OCI-LY7 (cell line): ENCODE results near the gene MTRF1L. TPM values are rescaled to one million over a fixed set of nuclear protein-coding genes. Genes with fewer than 3 reads are reported as not detected.

Experiments used
- BruUV-seq: library from RNA; stranded (reverse); fragments of 400-500 nt; replicated peaks from 2 replicates; lab custom pipeline; 2021; lab: Mats Ljungman, UMichigan
- CTCF ChIA-PET: fragments of 300-600 bp; sonication (Branson Sonifier 250); formaldehyde crosslinking; loops from one replicate; lab custom pipeline; 2022; ENCODE audit warnings: antibody characterized with exemption; ENCODE audit not compliant: unreplicated experiment; lab: Charles Lee
- POLR2A ChIA-PET: fragments of 300-600 bp; sonication (Branson Sonifier 250); formaldehyde crosslinking; loops from one replicate; lab custom pipeline; 2022; ENCODE audit warnings: antibody characterized with exemption; lab: Charles Lee
- DNase-seq: peaks from one replicate; pipeline ENCODE4 v3.0.0-alpha.2; 2015; ENCODE audit warnings: low spot score
- H2AFZ ChIP-seq: fragments of 200-600 bp; sonication (generic), shearing (Covaris generic); 2 replicates; pipeline ENCODE4 v1.6.1; 2014; ENCODE audit warnings: mild to moderate bottlenecking, antibody characterized with exemption, low read length, moderate library complexity
- H3K27ac ChIP-seq: fragments of 200-600 bp; sonication (generic); 2 replicates; pipeline ENCODE4 v1.5.1; 2014; ENCODE audit warnings: mixed run types, low read depth, mild to moderate bottlenecking, moderate library complexity, low read length, inconsistent platforms; ENCODE audit not compliant: poor library complexity, severe bottlenecking
- H3K36me3 ChIP-seq: fragments of 200-600 bp; sonication (generic); 2 replicates; pipeline ENCODE4 v1.6.1; 2014; ENCODE audit warnings: mild to moderate bottlenecking, antibody characterized with exemption, low read length, moderate library complexity, mixed read lengths; ENCODE audit not compliant: insufficient read depth
- H3K4me1 ChIP-seq: fragments of 200-600 bp; sonication (generic); 2 replicates; pipeline ENCODE4 v1.5.1; 2014; ENCODE audit warnings: mild to moderate bottlenecking, low read length; ENCODE audit not compliant: insufficient read depth, poor library complexity, severe bottlenecking
- H3K4me2 ChIP-seq: fragments of 200-600 bp; sonication (generic); 2 replicates; pipeline ENCODE4 v1.6.1; 2014; ENCODE audit warnings: mild to moderate bottlenecking, low read length
- H3K4me3 ChIP-seq: fragments of 200-600 bp; sonication (generic); 2 replicates; pipeline ENCODE4 v1.5.1; 2014; ENCODE audit warnings: mild to moderate bottlenecking, low read depth, low read length; ENCODE audit not compliant: poor library complexity, severe bottlenecking
- H3K79me2 ChIP-seq: fragments of 200-600 bp; sonication (generic); 2 replicates; pipeline ENCODE4 v1.6.1; 2016; ENCODE audit warnings: low read depth, mild to moderate bottlenecking, low read length, moderate library complexity, mixed read lengths; ENCODE audit not compliant: insufficient read depth
- H3K9me2 ChIP-seq: fragments of 200-600 bp; sonication (generic); 2 replicates; pipeline ENCODE4 v1.6.1; 2016; ENCODE audit warnings: mild to moderate bottlenecking, low read length, mixed read lengths; ENCODE audit not compliant: insufficient read depth
- H3K9me3 ChIP-seq: fragments of 200-600 bp; sonication (generic); 2 replicates; pipeline ENCODE4 v1.6.1; 2014; ENCODE audit warnings: mild to moderate bottlenecking, mixed run types, low read length, mixed read lengths
- H4K20me1 ChIP-seq: fragments of 200-600 bp; sonication (generic); 2 replicates; pipeline ENCODE4 v1.6.1; 2014; ENCODE audit warnings: mild to moderate bottlenecking, antibody characterized with exemption, low read length, moderate library complexity, mixed read lengths; ENCODE audit not compliant: insufficient read depth
- CTCF ChIP-seq: fragments of 200-600 bp; sonication (generic); conservative IDR thresholded peaks from 2 replicates; pipeline ENCODE4 v1.5.1; 2014; ENCODE audit warnings: mild to moderate bottlenecking, antibody characterized with exemption, low read length, moderate library complexity, mixed read lengths
- EZH2phosphoT487 ChIP-seq: fragments of 200-600 bp; sonication (generic); IDR thresholded peaks from 2 replicates; pipeline ENCODE4 v1.6.1; 2018; ENCODE audit warnings: low read depth, borderline replicate concordance, mild to moderate bottlenecking, mixed run types, antibody characterized with exemption, low read length, moderate library complexity, mixed read lengths
- intact Hi-C: fragments of 100-400 bp; cut with micrococcal nuclease; formaldehyde crosslinking; loops from one replicate; pipeline ENCODE4 v1.10.0; 2022; ENCODE audit not compliant: unreplicated experiment
- total RNA-seq, 2 experiments: library from RNA; depleted of rRNA in 1 of 2; stranded (reverse); fragments of >200 nt in 1 of 2; shearing (Covaris generic) in 1 of 2; gene quantifications; 2 replicates each; pipeline ENCODE4 v1.2.3, GENCODE V29; 2014 to 2022

The MTRF1L gene
- total RNA-seq, 2 experiments from 2014 or later, result 11.0 to 19.2 TPM

GRCh38 chr6:153013438-153013837 is 10.9 kb upstream of the MTRF1L start:
- Histone ChIP-seq H3K79me2 (no peaks in the 10 kb centered on the region), H3K27ac (no peak overlapping the region), H3K4me3 (no peak overlapping the region), H3K9me2 (no peaks in the 10 kb centered on the region), H3K9me3 (no peaks in the 10 kb centered on the region; the same call in 1 of the 2 replicates), H3K36me3 (no peaks in the 10 kb centered on the region), H2AFZ (no peak overlapping the region), H4K20me1 (no peaks in the 10 kb centered on the region), H3K4me2 (no peak overlapping the region), H3K4me1 (no peaks in the 10 kb centered on the region)
- no peak for DNase-seq
- TF ChIP-seq CTCF (no peak), EZH2phosphoT487 (no peak)
- ChIA-PET POLR2A (interaction anchor here (0.7 kb wide), 1 partner anchor 944 kb away, joined by 3 read pairs; no protein-coding TSS in a partner anchor), CTCF (no interaction called here)
- intact Hi-C loops, result no loop called here
- BruUV-seq, result no TSS peak

GRCh38 chr6:153012856-153013255 is 10.3 kb upstream of the MTRF1L start:
- intact Hi-C loops, result no loop called here
- H3K4me3 ChIP-seq, result no peak overlapping the region
- no peaks in the 10 kb centered on the region for H3K79me2 ChIP-seq
- H3K9me3 ChIP-seq, result no peaks in the 10 kb centered on the region; the same call in 1 of the 2 replicates
- H2AFZ ChIP-seq, result no peak overlapping the region
- no peaks in the 10 kb centered on the region for H3K9me2 ChIP-seq
- no peak overlapping the region for H3K27ac ChIP-seq
- no peaks in the 10 kb centered on the region for H3K36me3 ChIP-seq
- no peaks in the 10 kb centered on the region for H3K4me1 ChIP-seq
- no TSS peak for BruUV-seq
- DNase-seq, result no peak
- ChIA-PET POLR2A (no interaction called here), CTCF (no interaction called here)
- H3K4me2 ChIP-seq, result no peak overlapping the region
- no peaks in the 10 kb centered on the region for H4K20me1 ChIP-seq
- TF ChIP-seq CTCF (no peak), EZH2phosphoT487 (no peak)

GRCh38 chr6:153003366-153003690 is 819 bp upstream of the MTRF1L start:
- Histone ChIP-seq H3K27ac (peak overlapping the region; percentile 57), H3K79me2 (peaks cover 58% of the 10 kb centered on the region), H3K9me2 (no peaks in the 10 kb centered on the region), H3K4me1 (peaks cover 22% of the 10 kb centered on the region), H2AFZ (peak overlapping the region; percentile 95), H3K4me2 (peak overlapping the region; percentile 86), H3K4me3 (peak overlapping the region; percentile 75), H4K20me1 (peaks cover 9% of the 10 kb centered on the region; the same call in 1 of the 2 replicates), H3K36me3 (peaks cover 26% of the 10 kb centered on the region), H3K9me3 (no peaks in the 10 kb centered on the region; the same call in 1 of the 2 replicates)
- BruUV-seq, result no TSS peak
- TF ChIP-seq EZH2phosphoT487 (no peak), CTCF (no peak)
- ChIA-PET POLR2A (interaction anchor here (1.3 kb wide), 1 partner anchor 26 kb away, joined by 6 read pairs; no protein-coding TSS in a partner anchor), CTCF (no interaction called here)
- intact Hi-C loops, result loop anchor here (2.0 to 5.0 kb wide), 4 partner anchors 21 to 701 kb away; partner anchors contain the start of gene FBXO5
- no peak for DNase-seq
